Measurements from ENCODE around the gene DDX21. TPM values are rescaled to one million over a fixed set of nuclear protein-coding genes. Genes with fewer than 3 reads are reported as not detected.
"Not testable (repeated sequence)": the region's sequence is repeated elsewhere in the genome, so short reads cannot be mapped to it uniquely, and the experiment has no call there.

The DDX21 gene
- 67.2 TPM for total RNA-seq

GRCh38 chr10:68955832-68956532, at the start of gene DDX21:
TSS of gene DDX21 (plus strand) at chr10:68956170. CDS start at chr10:68956226, 56 bp downstream.
- peak; percentile 97 for ATAC-seq

GRCh38 chr10:68924593-68924992, 31.4 kb upstream of the DDX21 start:
- no peak for ATAC-seq

GRCh38 chr10:68925489-68925888, 30.5 kb upstream of the DDX21 start:
- no peak for ATAC-seq

GRCh38 chr10:68929157-68929556, 26.8 kb upstream of the DDX21 start:
- not testable (repeated sequence) for ATAC-seq

- ATAC-seq: not testable (repeated sequence)
Measured at GRCh38 chr10:68929888-68930287, 26.1 kb upstream of the DDX21 start.

- not testable (repeated sequence) for ATAC-seq
Measured at GRCh38 chr10:68932860-68933259, 23.1 kb upstream of the DDX21 start.

- ATAC-seq: no peak
Measured at GRCh38 chr10:68934994-68935393, 21.0 kb upstream of the DDX21 start.

- no peak for ATAC-seq
Measured at GRCh38 chr10:68938117-68938516, 17.9 kb upstream of the DDX21 start.

- ATAC-seq: no peak
Measured at GRCh38 chr10:68938884-68939283, 17.1 kb upstream of the DDX21 start.

GRCh38 chr10:68940917-68941316, 15.1 kb upstream of the DDX21 start:
- not testable (repeated sequence) for ATAC-seq

- no peak for ATAC-seq
Measured at GRCh38 chr10:68950598-68950997, 5.4 kb upstream of the DDX21 start.

GRCh38 chr10:68954904-68955303, 1.1 kb upstream of the DDX21 start:
- ATAC-seq: no peak

GRCh38 chr10:68955355-68955831, 577 bp upstream of the DDX21 start:
- peak; percentile 17 for ATAC-seq

GRCh38 chr10:68957284-68957615, 1.3 kb downstream of the DDX21 start:
- ATAC-seq: no peak

GRCh38 chr10:68957654-68958053, 1.7 kb downstream of the DDX21 start:
- ATAC-seq: no peak

- no peak for ATAC-seq
Measured at GRCh38 chr10:68959695-68960527, 3.9 kb downstream of the DDX21 start.

- ATAC-seq: no peak
Measured at GRCh38 chr10:68963151-68963550, 7.2 kb downstream of the DDX21 start.

- no peak for ATAC-seq
Measured at GRCh38 chr10:68973975-68974374, 18.0 kb downstream of the DDX21 start.

GRCh38 chr10:68975936-68976473, 20.0 kb downstream of the DDX21 start:
- not testable (repeated sequence) for ATAC-seq

- not testable (repeated sequence) for ATAC-seq
Measured at GRCh38 chr10:68979738-68980137, 23.8 kb downstream of the DDX21 start.

GRCh38 chr10:68981074-68981473, 25.1 kb downstream of the DDX21 start:
- no peak for ATAC-seq

GRCh38 chr10:68982389-68982788, 26.4 kb downstream of the DDX21 start:
- ATAC-seq: no peak

GRCh38 chr10:68987611-68988010, 31.6 kb downstream of the DDX21 start:
- ATAC-seq: no peak
